ENCODE measurements around the gene CRYBG1.
"Not testable (repeated sequence)": the region's sequence is repeated elsewhere in the genome, so short reads cannot be mapped to it uniquely, and the experiment has no call there.

CRYBG1 gene

DNA sequence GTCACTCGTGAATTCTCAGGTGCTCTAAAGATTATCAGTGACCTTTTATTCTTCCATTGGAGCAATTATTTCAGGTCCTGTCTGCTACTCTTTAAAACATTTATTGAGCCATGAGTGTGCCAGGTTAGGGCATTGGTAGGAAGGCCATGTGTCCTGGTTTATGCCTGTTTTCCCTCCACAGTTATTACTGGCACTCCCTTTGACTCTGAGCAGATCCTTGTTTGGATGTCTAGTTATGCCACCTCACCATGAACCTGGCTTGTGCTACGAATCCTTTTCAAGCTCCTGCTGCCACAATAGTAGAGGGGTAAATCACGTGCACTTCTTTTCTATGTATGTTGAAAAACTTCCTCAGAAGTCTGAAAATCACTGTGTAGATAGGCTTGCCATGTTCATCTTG lies 27.4 kb downstream of the CRYBG1 start:
- no peaks in the 10 kb centered on the region for H3K27me3 ChIP-seq (replicated peaks; ENCODE audit: control insufficient read depth, insufficient read depth, low read length)
- no peak overlapping the region for H3K4me3 ChIP-seq (replicated peaks; ENCODE audit: low read depth, low read length)
- DNase-seq (ENCODE audit: extremely low read depth, insufficient read length): no peak
- no peaks in the 10 kb centered on the region for H3K36me3 ChIP-seq (ENCODE audit: control insufficient read depth, insufficient read depth, low read length)
- TF ChIP-seq, protein P1, sequence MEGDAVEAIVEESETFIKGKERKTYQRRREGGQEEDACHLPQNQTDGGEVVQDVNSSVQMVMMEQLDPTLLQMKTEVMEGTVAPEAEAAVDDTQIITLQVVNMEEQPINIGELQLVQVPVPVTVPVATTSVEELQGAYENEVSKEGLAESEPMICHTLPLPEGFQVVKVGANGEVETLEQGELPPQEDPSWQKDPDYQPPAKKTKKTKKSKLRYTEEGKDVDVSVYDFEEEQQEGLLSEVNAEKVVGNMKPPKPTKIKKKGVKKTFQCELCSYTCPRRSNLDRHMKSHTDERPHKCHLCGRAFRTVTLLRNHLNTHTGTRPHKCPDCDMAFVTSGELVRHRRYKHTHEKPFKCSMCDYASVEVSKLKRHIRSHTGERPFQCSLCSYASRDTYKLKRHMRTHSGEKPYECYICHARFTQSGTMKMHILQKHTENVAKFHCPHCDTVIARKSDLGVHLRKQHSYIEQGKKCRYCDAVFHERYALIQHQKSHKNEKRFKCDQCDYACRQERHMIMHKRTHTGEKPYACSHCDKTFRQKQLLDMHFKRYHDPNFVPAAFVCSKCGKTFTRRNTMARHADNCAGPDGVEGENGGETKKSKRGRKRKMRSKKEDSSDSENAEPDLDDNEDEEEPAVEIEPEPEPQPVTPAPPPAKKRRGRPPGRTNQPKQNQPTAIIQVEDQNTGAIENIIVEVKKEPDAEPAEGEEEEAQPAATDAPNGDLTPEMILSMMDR (IDR thresholded peaks at IDR 0.05; ENCODE audit: insufficient read depth, low read length, poor library complexity, severe bottlenecking): no peak

DNA sequence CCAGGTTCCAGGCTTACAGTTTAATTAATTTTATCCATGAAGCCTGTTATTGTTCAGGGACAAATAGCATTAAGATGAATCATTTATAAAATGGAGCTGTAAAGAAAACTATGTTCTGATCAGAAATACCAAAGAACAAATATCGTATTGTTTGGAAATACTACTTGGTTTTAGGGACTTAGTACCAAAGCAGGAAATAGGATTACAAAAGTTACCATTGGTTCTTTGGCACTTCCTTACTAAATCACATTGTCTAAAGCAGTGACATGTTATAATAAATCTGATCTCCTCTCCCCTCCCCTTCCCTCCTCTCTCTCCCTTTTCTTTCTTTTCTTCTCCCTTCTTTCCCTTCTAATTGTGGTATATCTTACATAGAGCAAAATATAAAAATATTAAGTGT lies 29.6 kb downstream of the CRYBG1 start:
- Histone ChIP-seq H3K27me3 (replicated peaks; ENCODE audit: control insufficient read depth, insufficient read depth, low read length) (no peaks in the 10 kb centered on the region), H3K4me3 (replicated peaks; ENCODE audit: low read depth, low read length) (no peak overlapping the region), H3K36me3 (ENCODE audit: control insufficient read depth, insufficient read depth, low read length) (no peaks in the 10 kb centered on the region)
- TF ChIP-seq, protein P1 (IDR thresholded peaks at IDR 0.05; ENCODE audit: insufficient read depth, low read length, poor library complexity, severe bottlenecking): no peak
- DNase-seq (ENCODE audit: extremely low read depth, insufficient read length): no peak

DNA sequence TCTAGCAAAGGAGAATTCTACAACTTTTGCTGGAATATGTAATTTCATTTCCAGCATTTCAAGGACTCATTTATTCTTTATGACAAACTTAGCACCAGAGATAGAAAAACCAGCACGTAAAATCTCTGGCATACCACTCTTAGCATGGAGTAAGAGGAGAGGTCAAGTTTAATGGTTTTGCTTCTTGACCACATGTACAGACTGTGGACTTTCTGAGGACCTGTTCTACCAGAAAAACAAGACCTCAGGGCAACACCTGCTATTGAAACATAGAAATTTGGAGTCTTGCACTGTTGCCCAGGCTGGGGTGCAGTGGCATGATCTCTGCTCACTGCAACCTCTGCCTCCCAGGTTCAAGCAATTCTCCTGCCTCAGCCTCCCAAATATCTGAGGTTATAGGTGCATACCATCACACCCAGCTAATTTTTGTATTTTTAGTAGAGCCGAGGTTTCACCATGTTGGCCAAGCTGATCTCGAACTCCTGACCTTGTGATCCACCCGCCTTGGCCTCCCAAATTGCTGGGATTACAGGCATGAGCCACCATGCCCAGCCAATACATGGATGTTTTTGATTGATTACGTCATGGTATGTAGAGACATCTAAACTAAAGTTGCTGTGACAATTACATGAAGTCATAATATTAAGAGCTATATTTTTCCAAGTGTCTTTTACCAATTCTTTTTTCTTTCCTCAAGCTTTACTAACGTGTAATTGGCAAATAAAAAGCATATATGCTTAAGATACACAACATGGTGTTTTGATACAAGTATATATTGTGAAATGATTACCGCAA lies 36.1 kb downstream of the CRYBG1 start:
- Histone ChIP-seq H3K27me3 (replicated peaks; ENCODE audit: control insufficient read depth, insufficient read depth, low read length) (no peaks in the 10 kb centered on the region), H3K4me3 (replicated peaks; ENCODE audit: low read depth, low read length) (no peak overlapping the region), H3K36me3 (ENCODE audit: control insufficient read depth, insufficient read depth, low read length) (no peaks in the 10 kb centered on the region)
- DNase-seq (ENCODE audit: extremely low read depth, insufficient read length): no peak
- TF ChIP-seq, protein P1 (IDR thresholded peaks at IDR 0.05; ENCODE audit: insufficient read depth, low read length, poor library complexity, severe bottlenecking): no peak

DNA sequence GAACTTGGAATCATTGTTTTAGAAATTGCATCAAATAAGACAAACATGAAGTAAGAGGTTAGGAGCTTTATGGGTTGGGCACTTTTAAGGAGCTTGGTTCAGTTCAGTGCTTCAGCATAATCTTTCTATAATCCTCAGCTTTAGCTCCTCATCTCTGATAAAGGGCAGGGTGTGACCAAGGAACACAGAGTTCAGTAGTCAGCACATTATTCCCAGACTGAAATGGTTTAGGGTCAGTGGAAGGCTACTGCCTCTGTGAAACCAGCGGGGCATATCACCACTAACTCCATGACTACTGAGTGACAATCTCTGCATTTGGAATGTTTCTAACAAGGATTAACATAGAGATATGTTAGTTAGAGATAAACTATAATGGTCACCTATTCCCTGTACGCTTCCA lies 36.9 kb downstream of the CRYBG1 start:
- Histone ChIP-seq H3K27me3 (replicated peaks; ENCODE audit: control insufficient read depth, insufficient read depth, low read length) (no peaks in the 10 kb centered on the region), H3K4me3 (replicated peaks; ENCODE audit: low read depth, low read length) (no peak overlapping the region), H3K36me3 (ENCODE audit: control insufficient read depth, insufficient read depth, low read length) (no peaks in the 10 kb centered on the region)
- DNase-seq (ENCODE audit: extremely low read depth, insufficient read length): no peak
- TF ChIP-seq, protein P1 (IDR thresholded peaks at IDR 0.05; ENCODE audit: insufficient read depth, low read length, poor library complexity, severe bottlenecking): no peak

DNA sequence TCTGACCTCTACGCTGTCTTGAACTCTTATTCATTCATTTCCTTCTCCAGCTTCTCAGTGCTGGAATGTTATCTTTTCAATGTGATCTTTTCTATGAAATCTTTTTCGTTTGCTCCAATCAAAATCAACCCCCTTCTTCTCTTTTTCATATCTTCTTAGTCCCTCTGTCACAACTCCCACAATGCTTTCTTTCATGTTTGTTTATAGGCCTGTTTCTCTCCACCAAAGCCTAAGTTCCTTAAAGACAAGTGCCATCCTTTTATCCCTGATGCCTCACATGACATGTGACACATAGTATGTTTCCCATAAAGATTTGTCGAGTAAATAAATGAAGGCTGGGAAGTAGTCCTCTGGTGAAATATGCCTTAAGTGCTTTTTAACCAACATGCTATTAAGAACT lies 38.1 kb downstream of the CRYBG1 start:
- no peak overlapping the region for H3K4me3 ChIP-seq (replicated peaks; ENCODE audit: low read depth, low read length)
- DNase-seq (ENCODE audit: extremely low read depth, insufficient read length): no peak
- H3K27me3 ChIP-seq (replicated peaks; ENCODE audit: control insufficient read depth, insufficient read depth, low read length): no peaks in the 10 kb centered on the region
- H3K36me3 ChIP-seq (ENCODE audit: control insufficient read depth, insufficient read depth, low read length): no peaks in the 10 kb centered on the region
- TF ChIP-seq, protein P1 (IDR thresholded peaks at IDR 0.05; ENCODE audit: insufficient read depth, low read length, poor library complexity, severe bottlenecking): no peak

DNA sequence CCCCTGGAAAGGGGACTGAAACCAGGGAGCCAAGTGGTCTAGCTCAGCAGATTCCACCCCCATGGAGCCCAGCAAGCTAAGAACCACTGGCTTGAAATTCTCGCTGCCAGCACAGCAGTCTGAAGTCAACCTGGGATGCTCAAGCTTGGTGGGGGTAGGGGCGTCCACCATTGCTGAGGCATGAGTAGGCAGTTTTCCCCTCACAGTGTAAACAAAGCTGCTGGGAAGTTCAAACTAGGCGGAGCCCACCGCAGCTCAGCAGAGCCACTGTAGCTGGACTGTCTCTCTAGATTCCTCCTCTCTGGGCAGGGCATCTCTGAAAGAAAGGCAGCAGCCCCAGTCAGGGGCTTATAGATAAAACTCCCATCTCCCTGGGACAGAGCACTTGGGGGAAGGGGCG lies 44.5 kb downstream of the CRYBG1 start:
- H3K27me3 ChIP-seq (replicated peaks; ENCODE audit: control insufficient read depth, insufficient read depth, low read length); DNase-seq (ENCODE audit: extremely low read depth, insufficient read length); H3K4me3 ChIP-seq (replicated peaks; ENCODE audit: low read depth, low read length); H3K36me3 ChIP-seq (ENCODE audit: control insufficient read depth, insufficient read depth, low read length): not testable (repeated sequence)

All from GM06990 (cell line).